CD4-positive, alpha-beta T cell treated with Interferon alpha-2 for 1 hour (primary cell): Measurements from ENCODE around the gene HK1.
A peak's percentile ranks its signal among the peaks of the same experiment; 100 is the strongest.

Experiments
- DNase-seq, 2 donors: peaks; one replicate each; pipeline ENCODE4 v3.0.0-alpha.2; 2020 to 2022

HK1 gene

DNA sequence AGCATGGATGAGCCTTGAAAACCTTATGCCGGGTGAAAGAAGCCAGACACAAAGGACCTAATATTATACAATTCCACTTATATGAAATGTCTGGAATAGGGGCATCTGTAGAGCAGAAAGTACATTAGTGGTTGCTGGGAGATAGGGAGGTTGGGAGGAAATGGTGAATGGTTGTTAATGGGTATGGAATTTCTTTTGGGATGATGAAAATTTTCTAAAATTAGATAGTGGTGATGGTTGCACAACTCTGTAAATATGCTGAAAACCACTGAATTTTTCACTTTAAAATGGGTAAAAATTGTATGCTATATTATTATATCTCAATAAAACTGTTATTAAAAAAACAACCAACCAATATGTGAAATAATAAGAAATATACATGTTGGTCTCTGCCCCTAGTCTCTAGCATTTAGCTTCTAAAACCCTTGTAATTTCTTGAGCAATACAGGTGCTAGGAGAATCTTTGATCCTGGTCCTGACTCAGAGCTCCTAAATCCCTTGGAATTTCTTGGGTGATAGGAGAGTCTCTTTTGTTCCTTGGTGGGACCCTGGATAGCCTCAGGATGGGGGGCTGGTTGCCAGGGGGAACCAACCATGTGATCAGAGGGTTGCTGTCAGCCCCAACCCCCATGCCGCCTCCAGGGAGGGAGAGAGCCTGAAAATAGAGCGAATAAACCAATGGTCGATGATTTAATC, 74.4 kb downstream of the HK1 start:
- DNase-seq, result no peak

DNA sequence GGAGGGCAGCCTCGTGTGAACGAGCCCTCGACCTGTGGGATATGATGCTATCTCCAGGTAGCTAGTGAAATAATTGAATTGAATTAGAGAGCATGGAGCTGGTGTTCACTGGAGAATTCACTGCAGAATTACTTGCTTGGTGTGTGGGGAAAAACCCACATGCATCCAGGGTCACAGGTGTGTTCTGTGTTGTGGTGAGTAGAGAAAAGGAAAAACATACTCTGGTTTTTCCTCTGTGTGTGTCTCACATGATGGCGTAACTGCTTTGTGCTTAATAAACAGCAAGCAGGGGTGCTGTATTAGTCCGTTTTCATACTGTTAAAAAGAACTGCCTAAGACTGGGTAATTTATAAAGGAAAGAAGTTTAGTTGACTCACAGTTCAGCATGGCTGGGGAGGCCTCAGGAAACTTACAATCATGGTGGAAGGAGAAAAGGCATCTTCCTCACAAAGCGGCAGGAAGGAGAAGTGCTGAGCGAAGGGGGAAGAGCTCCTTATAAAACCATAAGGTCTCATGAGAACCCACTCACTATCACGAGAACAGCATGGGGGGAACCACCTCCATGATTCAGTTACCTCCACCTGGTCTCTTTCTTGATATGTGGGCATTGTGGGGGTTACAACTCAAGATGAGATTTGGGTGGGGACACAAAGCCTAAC, 75.8 kb downstream of the HK1 start:
- DNase-seq, result no peak

DNA sequence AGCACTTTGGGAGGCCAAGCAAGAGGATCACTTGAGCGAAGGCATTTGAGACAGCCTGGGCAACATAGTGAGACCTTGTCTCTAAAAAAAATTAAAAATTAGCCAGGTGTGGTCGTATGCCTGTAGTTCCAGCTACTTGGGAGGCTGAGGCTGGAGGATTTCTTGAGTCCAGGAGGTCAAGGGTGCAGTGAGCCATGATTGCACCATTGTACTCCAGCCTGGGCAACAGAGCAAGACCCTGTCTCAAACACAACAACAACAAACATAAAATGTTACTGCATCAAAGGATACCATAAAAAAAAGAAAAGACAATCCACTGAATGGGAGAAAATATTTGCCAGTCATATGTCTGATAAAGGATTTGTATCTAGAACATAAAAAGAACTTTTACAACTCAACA, 77.9 kb downstream of the HK1 start:
- no peak for DNase-seq

DNA sequence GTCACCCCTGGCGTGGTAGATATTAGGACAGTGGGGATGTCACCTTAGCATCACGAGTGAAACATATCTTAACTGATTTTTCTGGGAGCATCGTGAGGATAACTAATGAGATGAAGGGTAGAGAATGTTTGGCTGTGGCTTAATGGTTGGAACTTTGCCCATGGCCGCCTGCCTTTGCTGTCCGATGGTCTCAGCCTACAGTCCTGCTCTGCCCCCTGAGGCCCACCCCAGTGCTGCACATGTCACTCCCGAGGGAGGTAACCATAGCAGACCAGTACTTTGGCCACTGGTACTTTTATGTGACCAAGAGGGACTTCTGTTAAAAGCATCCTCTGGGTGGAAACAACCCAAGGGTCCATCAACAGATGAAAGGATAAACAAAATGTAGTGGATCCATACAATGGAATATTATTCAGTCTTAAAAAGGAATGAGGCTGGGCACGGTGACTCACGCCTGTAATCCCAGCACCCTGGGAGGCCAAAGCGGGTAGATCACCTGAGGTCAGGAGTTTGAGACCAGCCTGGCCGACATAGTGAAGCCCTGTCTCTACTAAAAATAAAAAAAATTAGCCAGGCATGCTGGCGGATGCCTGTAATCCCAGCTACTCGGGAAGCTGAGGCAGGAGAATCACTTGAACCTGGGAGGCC, 80.0 kb downstream of the HK1 start:
- no peak for DNase-seq

DNA sequence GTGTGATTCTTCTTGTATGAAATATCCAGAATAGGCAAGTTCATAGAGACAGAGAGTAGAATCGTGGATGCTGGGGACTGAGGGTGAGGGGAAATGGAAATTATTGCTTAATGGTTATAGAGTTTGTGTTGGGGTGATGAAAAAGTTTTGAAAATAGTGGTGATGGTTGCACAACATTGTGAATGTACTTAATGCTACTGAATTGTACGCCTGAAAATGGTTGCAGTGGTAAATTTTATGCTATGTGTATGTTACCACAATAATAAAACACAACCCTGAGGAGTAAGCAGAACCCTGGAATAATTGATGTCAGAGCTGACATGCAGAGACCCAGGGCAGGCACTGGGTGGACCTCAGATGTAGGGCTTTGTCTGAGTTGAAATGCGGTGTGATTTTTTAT, 80.9 kb downstream of the HK1 start:
- no peak for DNase-seq

DNA sequence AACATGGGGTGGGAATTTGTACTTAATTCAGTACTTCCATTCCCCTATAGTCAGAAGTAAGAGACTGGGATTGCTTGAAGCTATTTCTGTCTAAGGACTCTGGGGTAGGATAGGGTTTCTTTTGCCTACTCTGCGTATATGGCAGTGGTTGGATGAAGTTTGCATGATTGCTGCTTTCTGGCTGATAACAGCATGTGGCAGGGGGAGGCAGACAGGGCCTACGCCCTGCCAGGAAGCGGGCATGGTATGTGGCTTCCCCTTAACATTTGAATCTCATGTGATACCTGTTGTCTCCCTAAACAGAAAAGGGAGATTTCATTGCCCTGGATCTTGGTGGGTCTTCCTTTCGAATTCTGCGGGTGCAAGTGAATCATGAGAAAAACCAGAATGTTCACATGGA, 81.3 kb downstream of the HK1 start:
- peak; percentile 15 to 45 for DNase-seq

DNA sequence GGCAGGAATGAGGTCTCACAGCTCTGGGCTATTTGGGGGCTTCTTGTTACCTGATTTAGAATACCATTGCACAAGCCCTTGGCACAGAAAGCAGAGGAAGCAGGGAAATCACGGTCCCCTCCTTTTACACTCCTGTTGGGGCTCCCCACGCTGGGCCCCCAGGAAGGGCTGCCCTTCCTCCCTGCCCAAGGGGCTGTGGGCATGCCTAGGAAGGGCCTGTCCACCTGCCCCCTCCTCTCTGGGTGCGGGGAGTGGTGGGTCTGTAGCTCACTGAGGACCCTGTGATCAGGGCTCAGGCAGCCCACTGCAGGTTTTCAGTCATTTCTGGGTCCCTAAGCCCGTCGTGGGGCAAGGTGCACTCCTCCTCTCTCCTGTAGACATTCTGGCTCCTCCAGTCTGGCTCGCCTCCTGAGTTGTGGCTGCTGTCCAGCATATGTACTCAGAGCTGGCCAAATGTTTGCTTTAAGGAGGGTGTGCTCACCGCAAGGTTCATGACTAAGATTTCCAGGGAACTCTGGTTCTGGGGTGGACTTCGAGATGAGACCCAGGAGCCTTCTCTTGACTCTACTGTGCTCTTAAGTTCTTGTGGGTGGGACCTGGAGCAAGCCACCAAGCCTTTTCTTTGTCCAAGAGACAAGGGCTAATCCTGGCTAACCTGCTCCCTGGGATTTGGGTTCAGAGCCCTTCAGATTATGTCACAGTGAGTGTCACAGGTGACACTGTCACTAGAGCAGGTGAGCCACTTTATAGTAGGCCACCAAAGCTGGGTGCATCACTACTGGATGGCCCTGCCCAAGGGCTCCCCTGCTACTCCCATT, 82.4 kb downstream of the HK1 start:
- DNase-seq, result no peak

DNA sequence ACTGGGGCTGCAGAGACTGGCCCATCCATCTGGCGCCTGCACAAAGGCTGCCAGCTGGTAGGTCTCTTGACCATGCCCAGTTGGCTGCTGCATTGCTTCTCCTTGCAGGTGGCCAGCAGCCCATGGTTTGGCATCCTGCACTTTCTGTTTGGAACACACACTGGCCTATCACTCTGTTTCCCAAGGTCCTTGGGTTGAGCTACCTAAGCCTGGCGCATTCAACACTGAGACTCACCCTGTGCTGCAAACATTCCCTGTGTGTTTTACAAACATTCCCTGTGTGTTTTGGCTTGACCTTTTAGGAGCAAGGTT, 83.0 kb downstream of the HK1 start:
- no peak for DNase-seq

DNA sequence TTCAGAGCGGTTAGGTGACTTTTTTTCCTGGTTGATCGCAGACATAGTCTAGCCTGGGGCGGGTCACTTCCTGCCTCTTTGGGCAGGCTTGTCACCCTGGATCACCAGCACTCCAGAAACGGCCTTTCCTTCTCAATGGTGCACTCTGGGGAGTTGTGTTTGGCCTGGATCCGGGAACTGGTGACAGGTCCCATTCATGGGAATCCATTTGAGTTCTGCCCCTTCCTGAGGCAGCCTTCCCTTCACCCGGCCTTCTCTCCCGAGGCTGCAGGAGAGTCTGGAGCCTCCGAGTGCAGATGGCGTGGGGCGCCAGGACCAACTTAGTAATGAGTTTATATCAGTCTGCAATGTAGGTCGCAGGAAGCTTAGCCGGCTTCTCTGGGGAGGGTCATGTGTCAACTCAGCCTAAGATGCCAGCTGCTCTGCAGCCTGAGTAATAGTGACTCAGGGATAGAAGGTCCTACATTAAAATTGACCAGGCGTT, 84.2 kb downstream of the HK1 start:
- no peak for DNase-seq

DNA sequence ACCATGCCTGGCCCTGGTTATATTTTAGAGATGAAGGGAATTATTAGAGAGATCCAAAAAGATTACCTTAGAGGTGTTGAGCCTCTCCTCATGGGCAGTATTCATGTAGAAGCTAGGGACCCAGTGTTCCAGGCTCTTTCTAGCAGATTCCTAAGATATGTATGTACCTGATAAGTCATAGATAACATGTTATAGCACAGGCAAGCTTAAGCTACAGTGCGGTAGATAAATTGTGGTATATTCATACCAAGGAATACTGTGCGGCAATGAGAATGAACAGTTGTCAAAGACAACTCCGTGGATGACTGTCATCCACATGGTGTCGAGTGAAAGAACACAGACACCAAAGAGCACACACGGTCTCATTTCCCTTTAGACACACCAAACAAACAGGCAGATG, 85.4 kb downstream of the HK1 start:
- no peak for DNase-seq

DNA sequence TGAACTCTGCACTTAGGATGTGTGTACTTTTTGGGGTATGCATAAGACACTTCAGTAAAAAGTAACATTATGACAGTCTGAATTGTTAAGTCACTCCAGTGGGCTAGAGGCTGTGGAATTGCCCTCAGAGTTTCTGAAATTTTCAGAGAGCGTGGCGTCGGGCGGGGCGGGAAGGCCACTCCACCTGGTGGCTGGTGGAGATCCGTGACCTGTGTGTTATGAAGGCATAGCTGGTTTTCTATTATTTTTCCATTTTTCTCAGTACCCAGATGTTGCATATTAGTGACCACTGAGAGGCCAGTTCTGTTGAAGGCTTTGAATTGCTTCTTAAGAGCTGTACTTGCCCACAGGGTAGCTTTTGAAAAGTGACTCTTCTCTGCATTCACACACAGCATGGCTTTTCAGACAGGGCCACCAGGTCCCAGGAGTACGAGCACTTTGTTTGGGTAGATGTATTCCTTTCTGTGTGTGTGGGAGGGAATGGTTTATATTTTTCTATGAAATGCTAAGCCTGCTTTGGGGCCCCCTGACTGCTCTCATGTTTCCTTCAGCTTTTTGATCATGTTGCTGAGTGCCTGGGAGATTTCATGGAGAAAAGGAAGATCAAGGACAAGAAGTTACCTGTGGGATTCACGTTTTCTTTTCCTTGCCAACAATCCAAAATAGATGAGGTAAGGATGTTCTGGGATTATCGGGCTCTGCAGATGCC, 86.1 kb downstream of the HK1 start:
- no peak for DNase-seq

DNA sequence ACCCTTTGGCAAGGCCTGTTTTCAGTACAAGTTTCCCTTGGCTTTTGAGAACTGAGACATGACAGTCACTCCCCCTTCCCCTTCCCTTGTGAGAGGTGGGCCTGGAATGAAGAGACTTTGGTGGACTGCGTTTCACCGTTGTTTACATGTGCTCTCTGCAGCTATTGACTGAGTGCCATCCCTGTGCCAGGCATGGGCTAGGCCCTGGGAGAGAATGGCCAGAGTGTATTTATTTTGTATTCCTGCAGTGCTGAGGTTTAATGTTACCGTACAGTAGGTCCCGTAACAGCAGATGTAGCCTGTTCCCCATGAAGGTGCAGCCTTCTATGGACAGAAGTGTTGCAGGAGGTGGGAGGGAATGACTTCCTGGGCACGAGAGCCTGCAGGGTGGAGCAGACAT, 88.4 kb downstream of the HK1 start:
- no peak for DNase-seq

DNA sequence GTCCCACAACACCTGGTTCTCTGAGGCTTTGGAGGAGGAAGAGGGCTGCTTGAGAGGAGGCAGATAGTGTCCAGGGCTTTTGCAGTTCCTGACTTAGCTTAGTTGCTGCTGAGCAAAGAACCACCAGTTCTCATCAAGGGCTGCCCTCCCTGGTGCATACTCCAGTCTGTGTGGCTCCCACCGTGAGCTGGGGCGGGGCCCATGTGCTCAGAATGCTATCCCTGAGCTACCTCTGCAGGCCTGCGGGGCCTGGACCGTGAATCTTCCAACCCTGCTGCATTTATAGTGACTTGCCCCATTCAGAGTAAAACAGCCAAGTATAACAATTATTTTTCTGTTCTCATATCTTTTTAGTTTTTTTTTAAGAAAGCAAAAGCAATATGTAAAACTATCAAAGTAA, 89.2 kb downstream of the HK1 start:
- no peak for DNase-seq

DNA sequence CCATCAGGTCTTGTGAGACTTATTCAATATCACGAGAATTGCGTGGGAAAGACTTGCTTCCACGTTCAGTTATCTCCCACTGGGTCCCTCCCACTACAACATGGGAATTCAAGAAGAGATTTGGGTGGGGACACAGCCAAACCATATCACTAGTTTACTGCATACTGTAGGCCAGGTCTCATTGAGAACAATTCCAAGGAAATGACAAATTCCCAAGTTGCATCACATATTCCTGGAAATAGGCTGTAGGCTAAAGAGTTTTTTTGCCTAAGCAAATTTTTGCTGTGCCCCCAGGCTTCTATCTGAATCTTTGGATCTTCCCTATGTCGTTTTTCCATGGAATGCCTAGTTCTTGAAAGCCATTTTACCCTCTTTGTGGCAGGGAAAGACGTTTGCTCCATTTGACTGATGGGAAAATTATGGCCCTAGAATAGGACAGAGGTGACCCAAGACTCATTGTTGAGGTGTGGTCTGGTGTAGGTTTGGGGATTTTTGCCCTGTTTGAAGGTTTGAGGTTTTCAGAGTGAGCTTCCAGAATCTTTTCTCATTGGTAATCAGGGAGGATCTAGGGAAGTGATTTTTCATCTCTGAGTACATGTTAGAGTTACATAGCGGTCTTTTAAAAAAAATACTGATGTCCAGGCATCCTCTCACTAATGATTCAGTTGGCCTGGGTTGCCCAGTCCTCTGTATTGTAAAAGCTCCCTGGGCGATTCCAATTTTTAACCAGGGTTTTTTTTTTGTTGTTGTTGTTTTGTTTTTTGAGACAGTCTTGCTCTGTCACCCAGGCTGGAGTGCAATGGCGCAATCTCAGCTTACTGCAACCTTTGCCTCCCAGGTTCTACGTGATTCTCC, 94.1 kb downstream of the HK1 start:
- no peak for DNase-seq

DNA sequence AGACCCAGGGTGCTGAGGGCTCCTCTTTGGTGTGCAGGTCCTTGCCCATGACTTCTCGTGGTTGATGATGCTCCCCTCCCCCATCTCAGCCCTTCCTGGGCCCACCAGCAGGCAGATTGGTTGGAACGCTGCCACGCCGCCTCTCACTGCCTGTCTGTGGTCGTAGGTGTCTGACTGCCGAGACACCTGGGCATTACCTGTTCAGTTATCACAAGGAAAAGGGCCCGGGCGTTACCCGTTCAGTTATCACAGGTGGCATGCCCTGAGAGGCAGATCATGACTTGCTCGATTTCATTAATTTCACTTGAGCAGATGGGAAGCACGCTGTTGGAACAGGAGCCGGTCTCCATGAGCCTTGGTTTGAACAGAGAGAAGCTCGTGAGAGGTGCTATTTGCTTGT, 95.9 kb downstream of the HK1 start:
- no peak for DNase-seq

DNA sequence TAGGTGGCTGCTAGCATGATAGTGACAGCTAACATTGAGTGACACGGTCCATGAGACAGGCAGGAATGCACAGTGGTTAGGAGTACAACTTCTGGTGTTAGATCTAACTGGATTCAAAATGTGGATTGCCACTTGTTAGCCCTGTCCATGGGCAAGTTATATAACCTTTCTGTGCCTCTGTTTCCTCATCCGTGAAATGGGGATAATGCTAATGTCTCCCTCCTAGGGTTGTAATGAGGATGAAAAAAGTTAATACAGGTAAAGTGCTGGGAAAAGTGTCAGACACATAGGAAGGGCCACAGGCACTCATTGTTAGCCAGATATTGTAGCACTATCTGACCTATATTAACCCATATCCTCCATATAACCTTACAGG, 96.6 kb downstream of the HK1 start:
- no peak for DNase-seq

DNA sequence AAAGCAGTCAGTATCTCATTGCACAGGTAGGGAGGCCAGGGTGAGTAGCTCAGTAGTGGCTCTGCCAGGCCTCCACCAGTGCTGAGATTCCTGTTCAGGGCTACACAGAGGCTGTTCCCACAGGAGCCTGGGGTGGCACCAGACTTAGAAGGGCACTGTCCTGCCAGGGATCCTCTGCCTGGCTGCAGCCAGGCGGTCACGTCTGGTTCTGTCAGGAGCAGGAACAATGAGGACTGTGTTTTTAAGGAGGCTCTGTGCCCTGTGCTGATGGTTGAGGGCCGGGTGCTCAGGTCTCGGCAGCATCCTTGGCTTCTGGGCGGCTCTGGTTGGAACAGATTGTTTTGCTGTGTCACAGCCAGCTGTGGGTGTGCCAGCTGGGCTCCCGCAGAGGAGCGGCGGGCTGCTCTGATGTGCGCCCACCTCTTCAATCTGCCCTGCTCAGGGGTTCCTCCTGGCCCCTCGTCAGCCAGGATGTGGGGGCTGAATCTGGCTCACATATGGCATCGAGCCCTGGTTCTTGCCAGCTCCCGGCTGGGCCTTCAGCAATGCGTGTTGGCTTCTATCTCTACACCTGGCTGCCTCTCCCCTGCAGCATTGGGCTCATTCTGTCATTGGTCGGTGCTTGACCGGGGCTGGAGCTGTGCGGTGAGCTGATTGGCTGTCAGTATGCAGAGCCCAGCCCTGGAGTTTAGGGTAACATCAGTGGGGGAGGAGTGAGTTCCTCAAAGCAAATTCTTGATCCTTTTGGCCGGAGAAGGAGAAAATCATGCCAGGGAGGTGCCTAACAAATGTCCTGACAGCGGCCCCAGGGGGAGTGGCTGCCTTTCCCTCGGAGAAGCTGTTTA, 97.2 kb downstream of the HK1 start:
- DNase-seq, result no peak

DNA sequence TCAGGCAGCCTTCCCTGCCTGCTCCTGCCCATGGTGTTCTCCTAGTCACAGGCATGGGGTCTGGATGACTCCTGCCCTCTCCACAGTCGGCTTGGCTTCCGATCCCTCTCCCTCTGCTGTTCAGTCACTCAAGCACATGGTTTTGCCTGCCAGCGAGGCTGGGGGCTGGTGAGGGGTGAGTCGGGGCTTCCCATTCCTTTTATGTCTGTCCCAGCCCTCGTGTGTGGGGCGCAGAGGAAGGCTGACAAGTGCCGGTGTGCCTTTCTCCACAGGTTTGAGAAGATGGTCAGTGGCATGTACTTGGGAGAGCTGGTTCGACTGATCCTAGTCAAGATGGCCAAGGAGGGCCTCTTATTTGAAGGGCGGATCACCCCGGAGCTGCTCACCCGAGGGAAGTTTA, 98.4 kb downstream of the HK1 start:
- no peak for DNase-seq

DNA sequence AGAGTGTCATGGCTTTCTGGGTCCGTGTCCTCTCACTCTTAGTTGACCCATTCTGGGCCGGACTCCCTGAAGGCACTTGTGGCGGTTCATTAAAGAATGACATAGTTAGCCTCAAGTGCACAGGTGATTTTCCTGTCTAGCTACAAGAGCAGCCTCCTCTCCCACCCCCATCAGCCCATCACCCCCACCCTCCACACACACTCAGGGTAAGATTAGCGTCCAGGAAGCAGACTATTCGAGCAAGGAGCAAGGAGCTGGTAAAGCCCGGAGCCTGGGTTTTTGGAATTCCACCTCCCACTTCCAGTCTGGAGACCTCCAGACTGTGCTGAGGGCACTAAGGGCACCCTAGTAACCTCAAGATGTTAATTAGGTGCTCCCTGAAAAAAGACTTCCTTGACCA, 98.9 kb downstream of the HK1 start:
- no peak for DNase-seq

DNA sequence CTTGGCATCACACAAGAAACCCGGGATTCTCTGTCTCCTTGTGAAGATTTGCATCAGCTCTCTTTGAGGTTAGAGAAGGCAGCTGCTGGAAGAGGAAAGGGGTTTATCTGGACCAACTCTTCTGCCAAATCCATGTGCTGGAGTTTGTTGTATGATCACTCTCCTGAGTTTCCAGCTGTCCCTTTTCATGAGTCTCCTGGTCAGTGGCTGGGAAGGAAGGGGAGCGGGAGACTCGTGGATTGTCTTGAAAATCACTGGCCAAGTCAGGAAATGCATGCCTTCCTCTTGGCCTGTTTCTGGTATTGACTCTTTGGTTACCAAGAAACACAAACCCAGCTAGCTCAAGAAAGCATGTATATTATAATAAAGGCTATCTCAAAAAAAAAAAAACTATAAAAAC, 99.6 kb downstream of the HK1 start:
- DNase-seq, result no peak

DNA sequence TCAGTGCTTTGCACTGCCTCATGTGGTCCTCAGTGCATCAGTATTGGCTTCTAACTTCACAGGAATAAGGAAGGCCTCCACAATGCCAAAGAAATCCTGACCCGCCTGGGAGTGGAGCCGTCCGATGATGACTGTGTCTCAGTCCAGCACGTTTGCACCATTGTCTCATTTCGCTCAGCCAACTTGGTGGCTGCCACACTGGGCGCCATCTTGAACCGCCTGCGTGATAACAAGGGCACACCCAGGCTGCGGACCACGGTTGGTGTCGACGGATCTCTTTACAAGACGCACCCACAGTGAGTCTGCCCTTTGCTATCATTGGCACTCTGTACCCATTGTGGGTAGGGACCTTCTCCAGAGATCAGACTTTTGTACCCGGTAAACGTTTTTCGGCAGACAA, 101.5 kb downstream of the HK1 start:
- no peak for DNase-seq
